Stimulated activated CD8-positive, alpha-beta memory T cell treated with anti-CD3 and anti-CD28 coated beads, Interleukin-7, amount 100 ng/mL, for 4 hours (primary cell): ENCODE results near the gene TMPRSS7.
A peak's percentile ranks its signal among the peaks of the same experiment; 100 is the strongest.

ENCODE experiments used
- DNase-seq, 2 donors: peaks; one replicate each; pipeline ENCODE4 v3.0.0-alpha.2; 2020; ENCODE audit warnings: low read depth in 2 of 2

TMPRSS7 gene, protein sequence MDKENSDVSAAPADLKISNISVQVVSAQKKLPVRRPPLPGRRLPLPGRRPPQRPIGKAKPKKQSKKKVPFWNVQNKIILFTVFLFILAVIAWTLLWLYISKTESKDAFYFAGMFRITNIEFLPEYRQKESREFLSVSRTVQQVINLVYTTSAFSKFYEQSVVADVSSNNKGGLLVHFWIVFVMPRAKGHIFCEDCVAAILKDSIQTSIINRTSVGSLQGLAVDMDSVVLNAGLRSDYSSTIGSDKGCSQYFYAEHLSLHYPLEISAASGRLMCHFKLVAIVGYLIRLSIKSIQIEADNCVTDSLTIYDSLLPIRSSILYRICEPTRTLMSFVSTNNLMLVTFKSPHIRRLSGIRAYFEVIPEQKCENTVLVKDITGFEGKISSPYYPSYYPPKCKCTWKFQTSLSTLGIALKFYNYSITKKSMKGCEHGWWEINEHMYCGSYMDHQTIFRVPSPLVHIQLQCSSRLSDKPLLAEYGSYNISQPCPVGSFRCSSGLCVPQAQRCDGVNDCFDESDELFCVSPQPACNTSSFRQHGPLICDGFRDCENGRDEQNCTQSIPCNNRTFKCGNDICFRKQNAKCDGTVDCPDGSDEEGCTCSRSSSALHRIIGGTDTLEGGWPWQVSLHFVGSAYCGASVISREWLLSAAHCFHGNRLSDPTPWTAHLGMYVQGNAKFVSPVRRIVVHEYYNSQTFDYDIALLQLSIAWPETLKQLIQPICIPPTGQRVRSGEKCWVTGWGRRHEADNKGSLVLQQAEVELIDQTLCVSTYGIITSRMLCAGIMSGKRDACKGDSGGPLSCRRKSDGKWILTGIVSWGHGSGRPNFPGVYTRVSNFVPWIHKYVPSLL

DNA sequence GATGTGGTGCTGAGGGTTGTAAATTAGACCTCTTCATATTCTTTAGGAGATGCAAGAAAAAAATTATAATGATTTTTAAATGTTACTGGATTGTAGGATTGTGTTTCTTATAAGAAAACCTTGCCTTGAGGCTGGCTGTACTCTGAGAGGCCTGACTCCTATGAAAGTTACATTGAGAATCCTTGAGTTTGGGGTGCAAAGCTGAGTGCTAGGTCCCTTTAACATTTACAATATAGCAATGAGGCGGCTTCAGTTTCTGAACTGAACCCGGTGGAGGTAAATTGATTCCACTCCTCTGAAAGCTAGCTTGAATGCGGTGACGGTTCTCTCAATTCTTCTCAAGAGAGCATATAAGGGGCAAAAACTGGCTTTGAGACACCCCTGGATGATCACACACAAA lies at the start of gene TMPRSS7:
TSS of gene TMPRSS7 (plus strand) at position 301 of the 400 bp plus-strand sequence. CDS start 110 bp downstream, outside the sequence.
- DNase-seq, result no peak

- DNase-seq, result no peak
Measured at GRCh38 chr3:111986800-111987199, 47.7 kb upstream of the TMPRSS7 start.

DNA sequence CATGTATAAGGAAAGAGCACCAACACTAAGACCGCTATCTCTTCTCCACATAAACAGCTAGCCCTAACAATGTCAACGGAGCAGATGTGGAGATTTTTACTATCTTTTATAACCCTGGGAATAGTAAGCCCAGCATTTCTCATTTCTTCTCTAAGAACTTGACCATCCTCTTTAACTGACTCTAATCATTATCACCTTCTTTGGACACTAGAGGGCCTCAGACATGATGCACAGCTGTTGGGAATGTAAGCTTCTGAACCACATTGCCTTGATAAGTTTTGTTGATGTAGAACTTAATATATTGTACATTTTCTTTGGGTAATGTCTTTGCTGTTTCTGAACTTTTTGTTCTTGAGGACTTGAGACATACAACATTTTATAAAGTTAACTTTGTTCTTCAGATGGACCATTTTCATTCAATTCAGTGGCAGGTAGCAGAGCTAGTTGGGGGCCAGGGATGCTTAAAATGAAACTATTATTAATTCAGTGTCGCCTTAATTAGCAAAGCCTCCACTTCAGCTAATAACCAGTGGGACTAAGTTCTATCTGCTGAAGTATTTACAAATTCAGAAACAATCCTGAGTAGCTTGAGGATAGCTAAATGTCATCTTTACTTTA lies 45.4 kb upstream of the TMPRSS7 start:
- DNase-seq, result no peak

GRCh38 chr3:111993038-111993437 lies 41.5 kb upstream of the TMPRSS7 start:
- no peak for DNase-seq

- no peak for DNase-seq
Measured at GRCh38 chr3:111998636-111999483, 35.7 kb upstream of the TMPRSS7 start, which contains the start of gene TAGLN3. TSS of gene TAGLN3 (plus strand) at chr3:111998922. CDS start at chr3:111999423, 501 bp downstream.

GRCh38 chr3:111999484-112000324 lies 34.8 kb upstream of the TMPRSS7 start:
- DNase-seq, result no peak

DNA sequence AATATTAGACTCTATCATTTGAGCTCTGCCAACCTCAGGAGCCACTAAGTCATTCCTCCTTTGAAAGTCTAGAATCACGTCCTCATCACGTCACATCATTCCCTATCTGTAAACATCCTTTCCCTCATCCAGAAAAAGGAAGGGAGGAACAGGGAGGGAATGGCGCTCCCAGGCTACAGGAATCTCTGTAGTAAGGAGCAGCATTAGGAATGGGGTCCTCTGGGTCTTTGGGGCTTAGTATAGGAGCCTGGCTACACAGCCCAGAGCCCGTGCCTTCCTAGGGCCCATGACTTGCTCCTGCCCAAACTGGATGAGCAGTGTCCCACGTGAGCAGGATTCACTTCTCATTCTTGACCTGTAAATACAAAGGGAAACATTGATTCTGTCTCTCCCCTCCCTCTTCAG lies 34.2 kb upstream of the TMPRSS7 start:
- no peak for DNase-seq

DNA sequence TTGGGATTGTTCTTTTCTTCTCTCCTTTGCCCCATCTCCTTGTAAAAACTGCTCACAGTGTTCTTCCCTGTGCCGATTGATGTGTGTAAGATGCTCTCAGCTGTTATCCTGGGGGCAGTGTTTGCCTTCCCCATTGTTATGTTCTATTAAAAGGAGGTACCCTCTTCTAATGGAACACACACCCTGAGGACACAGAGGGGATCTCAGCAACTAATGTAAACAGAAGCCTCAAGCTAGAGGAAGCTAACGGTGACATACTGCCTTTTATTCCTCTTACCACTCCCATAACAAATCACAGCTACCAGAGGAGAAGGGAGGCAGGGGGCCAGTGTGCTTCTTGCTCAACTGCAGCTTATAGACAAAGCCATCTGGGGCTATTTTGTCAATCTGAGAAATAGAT lies 33.6 kb upstream of the TMPRSS7 start:
- DNase-seq, result no peak

- no peak for DNase-seq
Measured at GRCh38 chr3:112001526-112001925, 33.0 kb upstream of the TMPRSS7 start.

DNA sequence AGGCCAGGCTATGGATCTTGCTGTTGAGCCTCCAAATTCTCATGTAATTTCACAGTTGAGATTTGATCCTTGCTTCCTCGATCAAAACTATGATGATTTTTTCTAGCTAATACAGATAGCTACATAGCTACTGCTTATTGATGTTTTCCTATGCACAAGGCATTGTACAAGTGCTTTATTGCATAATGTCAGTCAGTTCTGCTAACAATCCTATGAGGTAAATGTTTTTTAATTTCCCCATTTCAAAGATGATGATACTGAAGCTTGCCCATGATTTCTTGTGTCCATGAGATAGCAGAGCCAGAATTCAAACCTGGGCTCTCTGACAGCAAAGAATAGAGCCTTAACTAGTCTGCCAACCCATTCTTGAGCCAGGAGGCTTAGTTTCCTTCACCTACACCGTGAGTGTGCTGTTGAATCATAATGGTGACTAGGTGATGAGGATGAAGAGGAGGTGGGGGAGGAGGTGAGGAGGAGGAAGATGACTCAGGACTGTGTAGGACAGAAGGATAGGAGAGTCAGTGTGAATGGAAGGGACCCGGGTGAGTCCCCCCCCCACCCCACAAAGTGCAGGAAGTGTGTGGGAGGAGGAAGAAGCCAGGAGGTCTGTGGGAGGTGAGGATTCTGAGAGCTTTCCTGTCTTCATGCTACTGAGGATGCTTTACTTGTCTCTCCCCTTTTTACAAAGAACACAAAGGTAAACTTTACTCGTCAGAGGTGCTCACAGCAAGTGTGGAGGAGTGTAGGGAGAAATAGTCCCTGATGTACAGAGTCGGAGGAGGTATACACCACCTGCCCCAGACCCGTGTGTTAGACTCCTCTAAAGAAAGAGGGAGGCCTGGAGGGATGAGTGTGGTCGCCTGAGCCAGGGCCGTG lies 32.2 kb upstream of the TMPRSS7 start:
- peak; percentile 68 to 80 for DNase-seq

GRCh38 chr3:112003321-112004080 lies 31.0 kb upstream of the TMPRSS7 start:
- DNase-seq, result no peak

DNA sequence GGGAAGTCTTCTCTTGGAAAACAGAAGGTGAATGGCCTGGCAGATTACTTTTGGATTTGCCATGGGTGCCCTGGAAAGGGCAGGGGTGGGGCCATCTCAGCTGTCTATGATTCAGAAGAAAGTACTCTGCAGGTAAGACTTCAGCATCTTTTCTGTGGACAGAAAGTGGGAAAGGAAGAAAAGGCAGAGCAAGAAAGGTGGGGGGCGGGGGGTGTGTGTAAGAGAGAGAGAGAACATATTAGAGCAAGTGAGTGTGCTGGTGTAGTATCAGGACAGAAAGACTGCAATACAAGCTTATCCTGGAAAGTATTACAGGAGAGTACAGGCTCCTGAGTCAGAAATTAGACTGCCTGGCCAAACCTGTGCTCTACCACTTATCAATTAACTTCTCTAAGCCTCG lies 30.3 kb upstream of the TMPRSS7 start:
- DNase-seq, result no peak

DNA sequence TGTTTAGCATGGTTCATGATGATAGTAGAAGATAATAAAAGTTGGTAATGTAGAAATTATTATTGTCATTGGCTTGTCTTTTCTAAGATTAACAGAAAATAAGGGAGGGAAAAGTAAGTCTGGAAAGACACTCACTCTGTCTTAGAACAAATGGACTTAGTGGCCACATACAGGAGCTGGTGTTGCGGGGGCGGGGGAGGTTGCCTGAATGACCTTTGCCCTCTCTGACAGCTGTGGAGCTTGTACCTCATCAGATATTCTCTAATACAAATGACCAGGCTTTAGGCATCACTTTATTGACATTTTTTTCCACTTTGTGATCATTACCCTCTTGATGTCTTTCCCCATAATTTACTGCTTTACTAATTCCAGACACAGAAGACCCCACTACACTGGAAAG lies 29.9 kb upstream of the TMPRSS7 start:
- DNase-seq, result no peak

DNA sequence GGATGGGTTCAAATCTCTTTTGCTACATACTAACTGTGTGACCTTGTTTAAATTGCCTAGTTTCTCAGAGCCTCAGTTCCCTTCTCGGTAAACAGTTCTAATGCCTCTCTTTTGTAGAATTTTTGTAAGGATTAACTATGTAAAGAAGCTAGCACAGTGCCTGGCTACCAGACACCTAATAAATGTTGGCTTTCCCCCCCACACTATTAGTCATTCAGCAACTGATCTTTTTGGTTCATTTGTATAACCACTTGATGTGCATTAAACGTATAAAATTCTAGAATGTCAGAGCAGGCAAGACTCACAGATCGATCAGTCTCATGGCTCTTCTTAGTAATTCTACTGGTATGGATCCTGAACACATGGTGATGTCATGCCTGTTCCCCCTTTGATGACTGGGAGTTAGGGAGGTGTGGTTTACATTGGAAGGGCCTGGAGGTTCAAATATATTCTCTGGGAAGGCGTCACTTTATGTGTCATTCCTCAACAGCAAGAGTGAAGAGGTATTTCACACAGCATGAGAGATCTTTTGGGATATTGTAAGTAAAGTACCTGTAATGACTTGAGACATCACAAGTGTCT lies 29.4 kb upstream of the TMPRSS7 start:
- no peak for DNase-seq

DNA sequence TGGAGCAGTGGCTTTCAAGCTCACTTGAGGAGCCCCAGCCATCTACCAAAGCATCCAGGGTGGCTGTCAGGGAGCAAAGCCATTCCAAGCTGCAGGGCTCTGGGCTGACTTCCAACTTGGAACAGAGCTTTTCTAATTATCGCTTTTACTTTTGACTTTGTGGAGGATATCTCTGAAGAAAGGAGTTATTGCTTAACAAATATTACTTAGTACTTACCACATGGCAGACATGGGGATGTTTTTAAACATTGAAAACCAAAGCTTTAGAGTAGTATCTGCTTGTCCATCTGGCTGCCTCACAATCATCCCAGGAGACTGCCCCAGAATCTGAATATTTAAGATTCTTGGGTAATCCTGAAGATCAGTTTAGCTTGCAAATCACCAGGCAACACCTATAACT lies 26.9 kb upstream of the TMPRSS7 start:
- no peak for DNase-seq

DNA sequence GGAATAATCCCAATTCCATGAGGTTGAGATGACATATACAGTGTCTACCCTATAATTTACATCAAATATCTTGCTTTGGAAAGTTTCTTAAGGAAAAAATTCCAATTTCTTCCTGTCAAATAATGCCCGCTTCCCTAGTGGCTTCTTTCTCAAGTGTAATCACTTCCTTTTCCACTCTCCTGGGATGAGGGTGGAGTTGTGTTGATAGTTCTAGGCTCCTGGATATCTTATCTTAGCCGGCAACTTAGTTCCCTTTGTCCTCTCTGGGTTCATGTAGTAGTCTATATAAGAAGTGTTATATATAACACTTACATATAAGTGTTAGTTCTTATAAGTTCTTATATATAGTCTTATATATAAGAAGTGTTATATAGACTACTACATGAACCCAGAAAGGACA lies 24.9 kb upstream of the TMPRSS7 start:
- DNase-seq, result no peak

- no peak for DNase-seq
Measured at GRCh38 chr3:112010636-112011035, 23.9 kb upstream of the TMPRSS7 start.

DNA sequence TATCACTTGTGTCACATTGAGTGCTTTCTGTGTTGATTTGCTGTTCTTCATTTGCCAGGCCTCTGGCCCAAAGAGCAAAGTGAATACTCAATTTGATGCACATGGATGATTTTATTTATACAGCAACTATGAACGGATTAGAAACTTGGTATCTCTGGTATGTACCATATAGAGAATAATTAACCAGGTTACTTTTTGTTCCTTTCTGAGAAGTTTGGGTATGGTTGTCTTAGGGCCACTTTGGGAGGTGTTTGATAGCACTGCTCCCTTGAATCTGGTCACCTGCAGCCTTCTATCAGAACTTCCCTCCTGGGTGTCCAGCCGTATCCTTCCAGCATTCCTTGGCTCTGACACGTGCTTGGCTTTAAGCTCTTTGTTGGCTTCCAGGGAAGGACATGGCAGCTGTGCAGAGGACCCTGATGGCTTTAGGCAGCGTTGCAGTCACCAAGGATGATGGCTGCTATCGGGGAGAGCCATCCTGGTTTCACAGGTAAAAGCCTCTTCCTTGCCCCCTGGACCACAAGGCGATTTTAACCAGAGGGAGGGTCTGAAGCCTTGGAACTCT lies 23.1 kb upstream of the TMPRSS7 start:
- no peak for DNase-seq
